ENCODE measurements around the gene SLC4A9. TPM values are rescaled to one million over a fixed set of nuclear protein-coding genes. Genes with fewer than 3 reads are reported as not detected.
A peak's percentile ranks its signal among the peaks of the same experiment; 100 is the strongest.
"Not testable (repeated sequence)": the region's sequence is repeated elsewhere in the genome, so short reads cannot be mapped to it uniquely, and the experiment has no call there.

The SLC4A9 gene
- total RNA-seq, 1 experiment from 2014 or later, result not detected

GRCh38 chr5:140327589-140327988, 32.4 kb upstream of the SLC4A9 start:
- Histone ChIP-seq H3K4me3 (peak overlapping the region; percentile 1; the same call in 1 of the 2 replicates), H3K36me3 (peaks cover 2% of the 10 kb centered on the region; the same call in 1 of the 2 replicates), H3K4me1 (peaks cover 42% of the 10 kb centered on the region), H3K27me3 (no peaks in the 10 kb centered on the region), H3K9me3 (replicated peaks) (no peaks in the 10 kb centered on the region), H3K27ac (no peak overlapping the region)
- peak; percentile 27 to 65 for DNase-seq

GRCh38 chr5:140328036-140328764, 31.8 kb upstream of the SLC4A9 start:
- Histone ChIP-seq H3K27ac (no peak overlapping the region), H3K4me1 (peaks cover 36% of the 10 kb centered on the region), H3K27me3 (no peaks in the 10 kb centered on the region), H3K36me3 (peaks cover 4% of the 10 kb centered on the region; the same call in 1 of the 2 replicates), H3K9me3 (replicated peaks) (no peaks in the 10 kb centered on the region), H3K4me3 (peak overlapping the region; percentile 1; the same call in 1 of the 2 replicates)
- no peak for DNase-seq

- Histone ChIP-seq H3K4me3 (no peak overlapping the region), H3K4me1 (peaks cover 19% of the 10 kb centered on the region), H3K9me3 (replicated peaks) (no peaks in the 10 kb centered on the region), H3K36me3 (peaks cover 10% of the 10 kb centered on the region), H3K27me3 (no peaks in the 10 kb centered on the region), H3K27ac (no peak overlapping the region)
- DNase-seq, result no peak
These were observed 30.1 kb upstream of the SLC4A9 start for GRCh38 chr5:140329739-140330481.

- DNase-seq, result no peak
- peaks cover 15% of the 10 kb centered on the region for H3K4me1 ChIP-seq
- no peaks in the 10 kb centered on the region for H3K27me3 ChIP-seq
- H3K9me3 ChIP-seq (replicated peaks), result no peaks in the 10 kb centered on the region
- H3K36me3 ChIP-seq, result peaks cover 10% of the 10 kb centered on the region
- H3K4me3 ChIP-seq, result no peak overlapping the region
- no peak overlapping the region for H3K27ac ChIP-seq
These were observed 28.4 kb upstream of the SLC4A9 start for GRCh38 chr5:140331638-140332037.

- no peaks in the 10 kb centered on the region for H3K9me3 ChIP-seq (replicated peaks)
- no peak overlapping the region for H3K27ac ChIP-seq
- no peak overlapping the region for H3K4me3 ChIP-seq
- H3K36me3 ChIP-seq, result peaks cover 12% of the 10 kb centered on the region
- DNase-seq, result no peak
- H3K27me3 ChIP-seq, result no peaks in the 10 kb centered on the region
- 0 out of 2 replicates have a peak, but pooled peaks cover 3% of the 10 kb centered on the region for H3K4me1 ChIP-seq
These were observed 23.6 kb upstream of the SLC4A9 start for GRCh38 chr5:140336388-140336787.

- Histone ChIP-seq H3K27ac (no peak overlapping the region), H3K9me3 (replicated peaks) (no peaks in the 10 kb centered on the region), H3K4me1 (peaks cover 3% of the 10 kb centered on the region; the same call in 1 of the 2 replicates), H3K4me3 (no peak overlapping the region), H3K36me3 (peaks cover 8% of the 10 kb centered on the region), H3K27me3 (no peaks in the 10 kb centered on the region)
- DNase-seq, result no peak
These were observed 22.1 kb upstream of the SLC4A9 start for GRCh38 chr5:140337880-140338279.

- H3K36me3 ChIP-seq, result peaks cover 8% of the 10 kb centered on the region
- no peak overlapping the region for H3K4me3 ChIP-seq
- no peaks in the 10 kb centered on the region for H3K9me3 ChIP-seq (replicated peaks)
- H3K4me1 ChIP-seq, result peaks cover 3% of the 10 kb centered on the region; the same call in 1 of the 2 replicates
- DNase-seq, result no peak
- H3K27ac ChIP-seq, result no peak overlapping the region
- H3K27me3 ChIP-seq, result no peaks in the 10 kb centered on the region
These were observed 21.7 kb upstream of the SLC4A9 start for GRCh38 chr5:140338336-140338735.

GRCh38 chr5:140338908-140339307, 21.1 kb upstream of the SLC4A9 start:
- Histone ChIP-seq H3K36me3 (peaks cover 5% of the 10 kb centered on the region; the same call in 1 of the 2 replicates), H3K27ac (peak overlapping the region; percentile 24; the same call in 1 of the 2 replicates)

GRCh38 chr5:140339636-140340035, 20.4 kb upstream of the SLC4A9 start:
- Histone ChIP-seq H3K27ac (peak overlapping the region; percentile 24; the same call in 1 of the 2 replicates), H3K9me3 (replicated peaks) (no peaks in the 10 kb centered on the region), H3K4me3 (no peak overlapping the region), H3K27me3 (no peaks in the 10 kb centered on the region), H3K4me1 (peaks cover 3% of the 10 kb centered on the region; the same call in 1 of the 2 replicates), H3K36me3 (0 out of 2 replicates have a peak, but pooled peaks cover 2% of the 10 kb centered on the region)
- DNase-seq, result peak; percentile 41 to 63

More at GRCh38 chr5:140338908-140339307, 21.1 kb upstream of the SLC4A9 start:
- Histone ChIP-seq H3K27me3 (no peaks in the 10 kb centered on the region), H3K4me1 (peaks cover 3% of the 10 kb centered on the region; the same call in 1 of the 2 replicates), H3K9me3 (replicated peaks) (no peaks in the 10 kb centered on the region), H3K4me3 (no peak overlapping the region)
- DNase-seq, result no peak

- no peaks in the 10 kb centered on the region for H3K9me3 ChIP-seq (replicated peaks)
- H3K36me3 ChIP-seq, result 0 out of 2 replicates have a peak, but pooled peaks cover 2% of the 10 kb centered on the region
- no peak overlapping the region for H3K4me3 ChIP-seq
- H3K27ac ChIP-seq, result no peak overlapping the region
- H3K27me3 ChIP-seq, result no peaks in the 10 kb centered on the region
- H3K4me1 ChIP-seq, result peaks cover 10% of the 10 kb centered on the region
- peak in 1 of 2 experiments; percentile 18 for DNase-seq
These were observed 19.3 kb upstream of the SLC4A9 start for GRCh38 chr5:140340605-140341121.

- Histone ChIP-seq H3K27ac (no peak overlapping the region), H3K9me3 (replicated peaks) (no peaks in the 10 kb centered on the region), H3K4me3 (no peak overlapping the region), H3K36me3 (0 out of 2 replicates have a peak, but pooled peaks cover 2% of the 10 kb centered on the region), H3K27me3 (no peaks in the 10 kb centered on the region), H3K4me1 (peaks cover 10% of the 10 kb centered on the region)
- no peak for DNase-seq
These were observed 18.4 kb upstream of the SLC4A9 start for GRCh38 chr5:140341591-140341990.

- Histone ChIP-seq H3K9me3 (replicated peaks) (no peaks in the 10 kb centered on the region), H3K4me3 (no peak overlapping the region), H3K27ac (no peak overlapping the region), H3K36me3 (0 out of 2 replicates have a peak, but pooled peaks cover 2% of the 10 kb centered on the region), H3K27me3 (no peaks in the 10 kb centered on the region), H3K4me1 (peaks cover 15% of the 10 kb centered on the region)
- no peak for DNase-seq
These were observed 17.7 kb upstream of the SLC4A9 start for GRCh38 chr5:140342287-140342686.

- Histone ChIP-seq H3K4me3 (no peak overlapping the region), H3K27ac (no peak overlapping the region)
These were observed 17.1 kb upstream of the SLC4A9 start for GRCh38 chr5:140342896-140343295.

GRCh38 chr5:140343849-140344248, 16.1 kb upstream of the SLC4A9 start:
- DNase-seq, result not testable (repeated sequence)

More at GRCh38 chr5:140342896-140343295, 17.1 kb upstream of the SLC4A9 start:
- H3K4me1 ChIP-seq, result peaks cover 21% of the 10 kb centered on the region
- H3K36me3 ChIP-seq, result 0 out of 2 replicates have a peak, but pooled peaks cover 2% of the 10 kb centered on the region
- no peaks in the 10 kb centered on the region for H3K9me3 ChIP-seq (replicated peaks)
- DNase-seq, result no peak
- H3K27me3 ChIP-seq, result no peaks in the 10 kb centered on the region

More at GRCh38 chr5:140343849-140344248, 16.1 kb upstream of the SLC4A9 start:
- H3K27ac ChIP-seq; H3K36me3 ChIP-seq; H3K4me3 ChIP-seq; H3K27me3 ChIP-seq; H3K9me3 ChIP-seq (replicated peaks): not testable (repeated sequence)
- H3K4me1 ChIP-seq, result peaks cover 31% of the 10 kb centered on the region
